Astrocyte of the cerebellum (primary cell): ENCODE measurements around the gene EYS.

Source experiments
- DNase-seq: peaks from one replicate; pipeline ENCODE4 v3.0.0-alpha.2; 2011; ENCODE audit warnings: low read depth
- H3K4me3 ChIP-seq: 2 replicates; pipeline ENCODE4 v1.5.1; 2011; ENCODE audit warnings: mild to moderate bottlenecking, low read depth, low read length, moderate library complexity
- in situ Hi-C: cut with HindIII; loops from 2 replicates; pipeline ENCODE4 v1.10.0; 2017; ENCODE audit warnings: low sequenced_read_pairs
- TF ChIP-seq, protein P1 (sequence below): IDR thresholded peaks from 2 replicates; pipeline ENCODE4 v1.5.1; 2012; ENCODE audit warnings: low read length, low read depth, moderate library complexity, mild to moderate bottlenecking; ENCODE audit errors: missing control alignments

The EYS gene

DNA sequence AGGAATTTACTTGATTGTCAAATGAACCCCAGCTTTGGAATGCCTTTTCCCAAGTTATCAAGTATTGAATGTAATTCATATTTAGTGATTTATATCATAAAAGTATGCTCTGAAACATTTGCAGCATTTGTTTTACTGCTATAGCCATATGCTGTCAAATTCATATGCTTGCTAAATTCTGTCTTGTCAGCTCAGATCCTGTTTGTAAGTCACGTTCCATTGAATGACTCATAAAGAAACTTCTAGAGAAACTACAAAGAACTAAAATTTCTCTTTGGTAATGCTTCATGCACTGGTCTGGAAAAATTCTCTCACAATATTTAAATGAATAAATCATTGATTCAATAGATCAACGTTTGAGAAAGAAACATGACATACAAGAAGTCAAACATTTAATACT lies 1625.6 kb downstream of the EYS start:
- DNase-seq = no peak

DNA sequence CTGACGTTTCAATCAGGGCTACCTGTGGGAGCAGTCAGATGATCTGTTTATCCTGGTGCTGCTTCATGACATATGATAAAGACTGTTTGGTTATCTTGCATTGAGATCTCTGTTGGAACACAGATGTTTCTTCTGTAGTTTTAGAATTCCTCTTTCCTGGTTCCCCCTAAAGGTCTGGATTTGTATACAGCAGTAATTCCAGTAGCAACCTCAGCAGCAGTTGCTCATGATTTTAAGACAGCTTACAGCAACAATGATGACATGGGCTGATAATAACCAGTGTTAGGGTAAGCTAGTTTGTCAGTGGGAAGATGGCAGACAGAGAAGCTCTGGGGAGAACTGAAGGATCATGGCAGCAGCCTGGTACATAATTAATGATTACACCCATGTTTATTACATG lies 1632.0 kb downstream of the EYS start:
- H3K4me3 ChIP-seq = no peak overlapping the region
- no peak for DNase-seq
- TF ChIP-seq, protein P1, sequence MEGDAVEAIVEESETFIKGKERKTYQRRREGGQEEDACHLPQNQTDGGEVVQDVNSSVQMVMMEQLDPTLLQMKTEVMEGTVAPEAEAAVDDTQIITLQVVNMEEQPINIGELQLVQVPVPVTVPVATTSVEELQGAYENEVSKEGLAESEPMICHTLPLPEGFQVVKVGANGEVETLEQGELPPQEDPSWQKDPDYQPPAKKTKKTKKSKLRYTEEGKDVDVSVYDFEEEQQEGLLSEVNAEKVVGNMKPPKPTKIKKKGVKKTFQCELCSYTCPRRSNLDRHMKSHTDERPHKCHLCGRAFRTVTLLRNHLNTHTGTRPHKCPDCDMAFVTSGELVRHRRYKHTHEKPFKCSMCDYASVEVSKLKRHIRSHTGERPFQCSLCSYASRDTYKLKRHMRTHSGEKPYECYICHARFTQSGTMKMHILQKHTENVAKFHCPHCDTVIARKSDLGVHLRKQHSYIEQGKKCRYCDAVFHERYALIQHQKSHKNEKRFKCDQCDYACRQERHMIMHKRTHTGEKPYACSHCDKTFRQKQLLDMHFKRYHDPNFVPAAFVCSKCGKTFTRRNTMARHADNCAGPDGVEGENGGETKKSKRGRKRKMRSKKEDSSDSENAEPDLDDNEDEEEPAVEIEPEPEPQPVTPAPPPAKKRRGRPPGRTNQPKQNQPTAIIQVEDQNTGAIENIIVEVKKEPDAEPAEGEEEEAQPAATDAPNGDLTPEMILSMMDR = no peak
- in situ Hi-C loops = no loop called here

More for the DNA sequence above, 1625.6 kb downstream of the EYS start:
- in situ Hi-C loops = no loop called here
- TF ChIP-seq, protein P1 = no peak
- no peak overlapping the region for H3K4me3 ChIP-seq

DNA sequence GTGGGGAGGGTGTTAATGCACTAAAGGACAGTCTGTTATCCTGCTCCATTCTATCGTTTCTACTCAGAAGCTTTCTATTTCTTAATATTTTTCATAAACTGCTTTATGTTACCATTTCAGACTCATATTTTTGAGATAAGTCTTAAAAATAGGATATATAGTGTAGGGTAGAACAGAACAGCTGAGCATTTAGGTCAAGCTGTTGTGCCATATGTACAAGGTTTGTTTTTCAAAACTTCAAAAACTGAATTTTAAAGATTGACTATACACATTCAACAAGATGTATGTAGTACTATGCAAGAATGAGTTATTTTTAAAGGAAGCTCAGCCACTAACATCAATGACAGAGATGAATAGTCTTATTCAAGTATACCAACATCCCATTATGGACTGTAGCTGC lies 1634.3 kb downstream of the EYS start:
- H3K4me3 ChIP-seq = no peak overlapping the region
- DNase-seq = no peak
- TF ChIP-seq, protein P1 = no peak
- in situ Hi-C loops = no loop called here

DNA sequence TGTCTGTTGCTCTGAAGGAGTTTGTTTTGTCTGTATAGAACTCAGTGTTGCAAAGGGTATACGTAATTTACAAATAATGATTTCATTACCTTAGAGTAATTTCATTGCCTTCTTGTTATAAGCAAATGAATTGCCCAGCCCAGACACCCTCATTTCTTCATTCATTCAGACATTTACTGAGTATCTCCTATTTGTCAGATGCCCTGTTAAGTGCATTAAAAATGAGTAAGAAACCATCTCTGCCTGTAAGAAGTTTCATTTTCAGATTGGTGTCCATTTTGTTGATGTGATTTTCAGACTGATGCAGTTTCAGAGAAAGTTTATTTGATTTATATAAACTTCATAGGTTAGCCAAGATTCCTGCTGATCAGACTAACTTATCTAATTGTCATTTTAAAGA lies 1642.1 kb downstream of the EYS start:
- in situ Hi-C loops = no loop called here
- no peak for DNase-seq
- H3K4me3 ChIP-seq = no peak overlapping the region
- TF ChIP-seq, protein P1 = no peak

DNA sequence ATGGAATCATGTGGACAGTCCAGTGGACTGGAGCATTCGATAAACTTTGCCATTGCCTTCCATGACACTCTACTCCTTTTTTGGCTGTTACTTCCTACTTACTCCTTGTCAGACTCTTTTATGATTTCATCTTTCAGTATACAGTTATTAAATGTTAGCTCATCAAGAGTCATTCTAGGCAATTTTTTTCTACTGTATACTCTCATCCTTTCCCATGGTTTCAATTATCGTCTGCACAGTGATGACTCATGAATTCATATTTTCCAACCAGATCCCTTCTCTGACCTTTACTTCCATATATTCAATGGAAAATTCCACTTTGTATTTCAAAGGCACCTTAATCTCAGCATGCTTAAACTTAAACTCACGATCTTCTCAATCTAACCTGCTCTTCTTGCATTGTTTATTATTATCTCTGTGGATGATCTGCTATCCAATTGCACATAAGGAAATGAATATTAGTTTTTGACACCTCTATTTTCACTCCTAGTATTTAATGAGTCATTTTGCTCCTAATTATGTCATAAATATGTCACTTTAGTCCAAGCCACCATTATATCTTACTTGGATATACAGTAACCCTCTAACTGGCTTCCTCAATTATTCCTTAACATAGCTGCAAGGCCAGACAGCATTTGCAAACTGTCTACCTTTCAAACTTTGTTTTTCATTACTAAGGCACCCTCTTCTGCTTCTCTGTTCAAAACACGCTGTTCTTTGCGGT lies 1643.9 kb downstream of the EYS start:
- no peak overlapping the region for H3K4me3 ChIP-seq
- DNase-seq = no peak
- in situ Hi-C loops = no loop called here
- TF ChIP-seq, protein P1 = no peak

DNA sequence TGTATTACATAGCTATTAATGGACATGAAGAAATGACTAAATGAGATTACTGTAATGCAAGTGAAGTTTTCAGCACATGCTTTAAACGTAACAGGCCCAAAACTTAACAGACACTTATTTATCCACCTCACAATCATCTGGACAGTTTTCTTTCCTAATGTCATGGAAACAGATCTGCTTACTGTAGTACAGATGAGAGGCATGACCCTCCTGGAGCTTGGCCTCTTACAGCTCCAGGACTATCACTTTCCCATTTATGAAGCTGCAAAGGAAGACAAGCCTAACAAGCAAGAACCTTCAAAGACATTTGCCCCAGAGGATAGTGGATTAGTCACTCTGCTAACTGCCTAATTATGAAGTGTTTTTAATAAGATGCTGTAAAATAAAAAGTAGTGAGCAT lies 1652.2 kb downstream of the EYS start:
- in situ Hi-C loops = no loop called here
- TF ChIP-seq, protein P1 = no peak
- DNase-seq = no peak
- no peak overlapping the region for H3K4me3 ChIP-seq
